NB4 (cell line): ENCODE results near the gene C9orf85.

ENCODE experiments used
- DNase-seq: peaks from one replicate; pipeline ENCODE4 v3.0.0; 2010; ENCODE audit warnings: low read depth
- H3K4me3 ChIP-seq: one replicate; pipeline ENCODE4 v1.5.1; 2011; ENCODE audit warnings: mild to moderate bottlenecking, low read depth, low read length, moderate library complexity
- MYC ChIP-seq: IDR thresholded peaks from 2 replicates; pipeline ENCODE4 v1.6.1; 2011; ENCODE audit warnings: low read depth, low read length
- POLR2A ChIP-seq: IDR thresholded peaks from 2 replicates; pipeline ENCODE4 v1.6.1; 2011; ENCODE audit warnings: mild to moderate bottlenecking; ENCODE audit not compliant: insufficient read length; ENCODE audit errors: extremely low read depth
- TF ChIP-seq, protein P1 (sequence below): IDR thresholded peaks from one replicate; pipeline ENCODE4 v1.5.1; 2012; ENCODE audit warnings: low read depth, low read length
- TF ChIP-seq, protein P2 (sequence below): IDR thresholded peaks from 2 replicates; pipeline ENCODE4 v1.6.1; 2011; ENCODE audit warnings: low read depth, low read length

The C9orf85 gene, protein sequence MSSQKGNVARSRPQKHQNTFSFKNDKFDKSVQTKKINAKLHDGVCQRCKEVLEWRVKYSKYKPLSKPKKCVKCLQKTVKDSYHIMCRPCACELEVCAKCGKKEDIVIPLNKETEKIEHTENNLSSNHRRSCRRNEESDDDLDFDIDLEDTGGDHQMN

DNA sequence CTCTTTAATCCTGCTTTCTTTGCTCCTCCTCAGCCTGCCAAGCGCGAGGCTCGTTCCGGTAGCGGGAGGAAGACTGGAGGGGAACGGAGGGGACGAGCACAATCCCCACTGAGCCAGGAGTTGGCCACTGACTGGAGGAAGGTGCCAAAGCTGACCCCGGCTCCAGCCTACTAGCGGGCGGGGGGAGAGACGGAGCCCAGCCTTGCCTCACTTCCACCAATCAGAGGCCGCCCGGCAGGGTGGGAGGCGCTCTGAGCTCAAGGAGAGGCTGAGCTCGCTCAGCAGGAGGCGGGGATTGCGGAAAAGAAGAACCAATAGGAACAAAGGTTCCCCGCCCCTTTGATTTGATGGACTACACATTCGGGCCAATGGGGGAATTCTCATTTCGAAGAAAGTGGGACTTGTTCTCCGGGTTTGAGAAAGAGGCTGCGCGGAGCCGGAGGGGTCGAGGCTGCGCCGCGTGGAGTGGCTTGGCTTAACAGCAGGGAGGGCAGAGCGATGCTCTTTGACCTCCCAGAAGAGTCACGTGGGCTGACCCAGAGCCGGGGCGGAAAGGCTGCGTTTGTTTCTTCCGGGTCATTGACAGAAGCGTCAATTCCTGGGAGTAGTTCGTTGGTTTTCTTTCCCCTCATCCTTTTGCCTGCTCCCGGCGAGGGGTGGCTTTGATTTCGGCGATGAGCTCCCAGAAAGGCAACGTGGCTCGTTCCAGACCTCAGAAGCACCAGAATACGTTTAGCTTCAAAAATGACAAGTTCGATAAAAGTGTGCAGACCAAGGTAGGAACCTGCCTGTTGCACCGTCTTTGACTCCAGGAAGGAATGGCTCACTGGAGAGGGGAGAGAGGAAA, at the start of gene C9orf85, which contains the start of gene ABHD17B:
Gene C9orf85 (plus strand): TSS at position 579 of the 847 bp plus-strand sequence. CDS start 96 bp downstream, at position 675.
Gene ABHD17B (minus strand): TSS at position 133 of the 847 bp plus-strand sequence. CDS start 36,113 bp downstream, outside the sequence.
- DNase-seq, result peak; percentile 96
- TF ChIP-seq POLR2A, result peak; percentile 95
- TF ChIP-seq, protein P1, sequence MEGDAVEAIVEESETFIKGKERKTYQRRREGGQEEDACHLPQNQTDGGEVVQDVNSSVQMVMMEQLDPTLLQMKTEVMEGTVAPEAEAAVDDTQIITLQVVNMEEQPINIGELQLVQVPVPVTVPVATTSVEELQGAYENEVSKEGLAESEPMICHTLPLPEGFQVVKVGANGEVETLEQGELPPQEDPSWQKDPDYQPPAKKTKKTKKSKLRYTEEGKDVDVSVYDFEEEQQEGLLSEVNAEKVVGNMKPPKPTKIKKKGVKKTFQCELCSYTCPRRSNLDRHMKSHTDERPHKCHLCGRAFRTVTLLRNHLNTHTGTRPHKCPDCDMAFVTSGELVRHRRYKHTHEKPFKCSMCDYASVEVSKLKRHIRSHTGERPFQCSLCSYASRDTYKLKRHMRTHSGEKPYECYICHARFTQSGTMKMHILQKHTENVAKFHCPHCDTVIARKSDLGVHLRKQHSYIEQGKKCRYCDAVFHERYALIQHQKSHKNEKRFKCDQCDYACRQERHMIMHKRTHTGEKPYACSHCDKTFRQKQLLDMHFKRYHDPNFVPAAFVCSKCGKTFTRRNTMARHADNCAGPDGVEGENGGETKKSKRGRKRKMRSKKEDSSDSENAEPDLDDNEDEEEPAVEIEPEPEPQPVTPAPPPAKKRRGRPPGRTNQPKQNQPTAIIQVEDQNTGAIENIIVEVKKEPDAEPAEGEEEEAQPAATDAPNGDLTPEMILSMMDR, result no peak
- TF ChIP-seq, protein P2, sequence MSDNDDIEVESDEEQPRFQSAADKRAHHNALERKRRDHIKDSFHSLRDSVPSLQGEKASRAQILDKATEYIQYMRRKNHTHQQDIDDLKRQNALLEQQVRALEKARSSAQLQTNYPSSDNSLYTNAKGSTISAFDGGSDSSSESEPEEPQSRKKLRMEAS, result peak; percentile 94
- peak; percentile 69 for TF ChIP-seq MYC
- peak within 1 kb of the TSS; percentile 91 for H3K4me3 ChIP-seq

DNA sequence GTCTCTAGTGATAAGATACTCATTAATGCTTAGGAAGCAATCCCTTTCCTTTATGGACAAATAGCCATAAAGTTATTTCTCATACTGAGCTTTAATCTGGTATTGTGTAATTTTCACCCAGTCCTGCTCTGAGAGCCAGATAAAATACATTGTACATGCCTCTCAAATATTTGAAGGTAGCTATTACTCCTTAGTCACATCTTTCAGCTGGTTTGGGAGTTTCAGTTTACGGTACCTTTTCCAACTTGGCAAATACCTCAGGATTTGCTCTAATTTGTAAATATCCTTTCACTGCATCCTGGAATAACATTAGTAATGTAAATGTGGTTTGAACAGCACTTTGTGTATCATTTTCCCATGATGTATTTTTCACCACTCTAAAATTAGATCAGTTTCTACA, 47.8 kb upstream of the C9orf85 start:
- DNase-seq, result no peak
- H3K4me3 ChIP-seq, result no peak overlapping the region
- TF ChIP-seq POLR2A (no peak), MYC (no peak)
- TF ChIP-seq, protein P1, result no peak
- TF ChIP-seq, protein P2, result no peak

DNA sequence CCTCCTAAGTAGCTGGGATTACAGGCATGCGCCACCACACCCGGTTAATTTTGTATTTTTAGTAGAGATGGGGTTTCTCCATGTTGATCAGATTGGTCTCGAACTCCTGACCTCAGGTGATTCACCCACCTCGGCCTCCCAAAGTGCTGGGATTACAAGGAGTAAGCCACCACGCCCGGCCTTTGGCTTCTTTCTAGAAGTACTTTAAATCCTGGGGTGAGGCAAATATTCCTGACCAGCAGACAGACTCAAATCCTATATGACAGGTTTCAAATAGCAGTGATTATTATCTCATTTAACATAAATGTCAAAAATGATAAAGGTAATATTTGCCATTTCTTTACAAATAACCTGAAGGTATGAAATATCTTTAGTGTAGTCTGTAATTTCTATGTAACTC, 36.1 kb upstream of the C9orf85 start:
- no peak for DNase-seq
- no peak overlapping the region for H3K4me3 ChIP-seq
- TF ChIP-seq POLR2A (no peak), MYC (no peak)
- TF ChIP-seq, protein P1, result no peak
- TF ChIP-seq, protein P2, result no peak

DNA sequence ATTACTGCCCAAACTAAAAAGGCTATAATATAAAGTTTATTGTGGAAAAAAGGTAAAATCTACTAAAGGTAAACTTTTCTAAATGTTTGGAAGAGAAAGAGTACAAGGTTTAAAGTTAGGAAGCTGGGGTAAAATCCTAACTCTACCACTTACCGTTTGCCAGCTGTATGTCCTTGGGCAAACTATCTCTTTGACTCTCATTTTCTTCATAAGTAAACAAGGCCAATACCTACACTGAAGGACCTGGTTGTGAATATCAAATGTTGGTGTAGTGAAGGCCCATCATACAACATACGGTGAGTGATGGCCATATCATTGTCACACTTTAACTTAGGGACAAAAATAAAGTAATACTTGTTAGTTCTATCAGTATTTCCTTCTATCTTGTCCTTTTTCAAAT, 35.3 kb upstream of the C9orf85 start:
- no peak overlapping the region for H3K4me3 ChIP-seq
- TF ChIP-seq POLR2A, result no peak
- TF ChIP-seq MYC, result no peak
- TF ChIP-seq, protein P1, result no peak
- TF ChIP-seq, protein P2, result no peak
- no peak for DNase-seq

DNA sequence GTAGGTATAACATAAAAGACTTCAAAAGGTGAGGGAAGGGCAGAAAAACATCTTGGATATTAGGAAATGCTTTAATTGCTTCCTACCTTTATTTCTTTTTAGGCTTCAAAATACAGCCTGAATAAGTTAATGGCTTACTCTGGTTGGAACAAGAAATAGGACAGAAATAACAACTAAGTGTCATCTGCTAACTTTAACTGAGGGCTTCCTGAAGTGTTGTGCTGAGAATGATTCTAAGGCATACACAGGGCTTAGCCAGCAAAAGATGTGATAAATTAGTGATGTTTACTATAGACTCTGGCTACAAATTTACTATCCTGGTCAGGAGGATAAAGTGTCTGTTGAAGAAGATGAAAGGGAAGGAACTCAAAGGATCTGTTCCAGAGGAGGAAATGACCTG, 34.6 kb upstream of the C9orf85 start:
- TF ChIP-seq POLR2A (no peak), MYC (no peak)
- TF ChIP-seq, protein P2, result no peak
- TF ChIP-seq, protein P1, result no peak
- no peak for DNase-seq
- no peak overlapping the region for H3K4me3 ChIP-seq
